Keratinocyte (primary cell): ENCODE results near the gene PEAR1. TPM values are rescaled to one million over a fixed set of nuclear protein-coding genes. Genes with fewer than 3 reads are reported as not detected.
A peak's percentile ranks its signal among the peaks of the same experiment; 100 is the strongest.

Experiments
- DNase-seq: peaks from one replicate; pipeline ENCODE4 v3.0.0-alpha.2; 2011; ENCODE audit warnings: low read depth, missing footprints, low spot score
- FAIRE-seq: peaks from 2 replicates; lab custom pipeline; 2011; peaks lifted over from hg19 to GRCh38; lab: Jason Lieb, UNC
- H2AFZ ChIP-seq: 2 replicates; pipeline ENCODE4 v1.6.0; 2012; ENCODE audit warnings: low read length, control low read depth, inconsistent platforms; ENCODE audit not compliant: control insufficient read depth
- H3K27ac ChIP-seq: 2 replicates; pipeline ENCODE4 v1.5.1; 2011; ENCODE audit warnings: low read length; ENCODE audit not compliant: control insufficient read depth, insufficient read depth
- H3K27me3 ChIP-seq: 3 replicates; pipeline ENCODE4 v1.6.0; 2011; ENCODE audit warnings: low read length; ENCODE audit not compliant: control insufficient read depth, insufficient read depth; ENCODE audit errors: extremely low read depth
- H3K36me3 ChIP-seq, 2 experiments: 2 replicates in 1 of 2; 3 replicates in 1 of 2; pipeline ENCODE4 v1.5.1; 2011; ENCODE audit warnings: low read length in 2 of 2, mild to moderate bottlenecking in 1 of 2; ENCODE audit not compliant: control insufficient read depth in 2 of 2, insufficient read depth in 2 of 2; ENCODE audit errors: extremely low read depth in 1 of 2
- H3K4me1 ChIP-seq: 3 replicates; pipeline ENCODE4 v1.5.1; 2011; ENCODE audit warnings: low read length; ENCODE audit not compliant: control insufficient read depth, insufficient read depth; ENCODE audit errors: extremely low read depth
- H3K4me2 ChIP-seq: 3 replicates; pipeline ENCODE4 v1.6.0; 2011; ENCODE audit warnings: low read depth, low read length; ENCODE audit not compliant: control insufficient read depth, insufficient read depth; ENCODE audit errors: extremely low read depth
- H3K4me3 ChIP-seq, 3 experiments: fragments of 200-600 bp in 1 of 3; sonication (generic) in 1 of 3; 2 replicates in 2 of 3; 3 replicates in 1 of 3; pipeline ENCODE4 v1.5.1; 2011 to 2016; ENCODE audit warnings: low read length in 3 of 3, mild to moderate bottlenecking in 3 of 3, control low read depth in 2 of 3, inconsistent platforms in 1 of 3, low read depth in 1 of 3, mixed read lengths in 1 of 3, mixed run types in 1 of 3, moderate library complexity in 1 of 3; ENCODE audit not compliant: control insufficient read depth in 2 of 3, insufficient read depth in 2 of 3; ENCODE audit errors: extremely low read depth in 1 of 3
- H3K79me2 ChIP-seq: 2 replicates; pipeline ENCODE4 v1.6.0; 2012; ENCODE audit warnings: low read length; ENCODE audit not compliant: control insufficient read depth, insufficient read depth
- H3K9ac ChIP-seq: 3 replicates; pipeline ENCODE4 v1.6.0; 2011; ENCODE audit warnings: low read length; ENCODE audit not compliant: control insufficient read depth, insufficient read depth; ENCODE audit errors: extremely low read depth
- H3K9me1 ChIP-seq: 3 replicates; pipeline ENCODE4 v1.6.0; 2011; ENCODE audit warnings: low read length; ENCODE audit not compliant: control insufficient read depth, insufficient read depth; ENCODE audit errors: extremely low read depth
- H3K9me3 ChIP-seq: 2 replicates; pipeline ENCODE4 v1.5.1; 2012; ENCODE audit warnings: low read depth, low read length; ENCODE audit not compliant: control insufficient read depth
- H4K20me1 ChIP-seq: 3 replicates; pipeline ENCODE4 v1.6.0; 2011; ENCODE audit warnings: low read length; ENCODE audit not compliant: control insufficient read depth, insufficient read depth; ENCODE audit errors: extremely low read depth
- EZH2 ChIP-seq: IDR thresholded peaks from one replicate; pipeline ENCODE4 v1.6.1; 2012; ENCODE audit warnings: inconsistent platforms, mild to moderate bottlenecking, low read length, moderate library complexity
- dilution Hi-C: fragments of 300-500 bp; cut with MboI; formaldehyde crosslinking; loops from one replicate; pipeline ENCODE4 v1.7.0; 2020; ENCODE audit warnings: low sequenced_read_pairs; ENCODE audit not compliant: extremely low pct_ligation_motif_present
- polyA plus RNA-seq, 5 experiments: library from polyadenylated mRNA; depleted of rRNA in 3 of 5; stranded (reverse) in 3 of 5; stranded (forward) in 1 of 5; unstranded in 1 of 5; fragments of >200 nt; gene quantifications; 1 replicate in 1 of 5; 2 replicates in 3 of 5; 3 replicates in 1 of 5; pipeline versions ENCODE4 v1.2.1 to v1.2.3, GENCODE V29; 2011 to 2012; ENCODE audit warnings: missing spikeins in 2 of 5, low read depth in 1 of 5, low replicate concordance in 1 of 5
- TF ChIP-seq, protein P1 (sequence below), 3 experiments: IDR thresholded peaks in 1 of 3; conservative IDR thresholded peaks in 1 of 3; optimal IDR thresholded peaks in 1 of 3; 2 replicates in 2 of 3; 3 replicates in 1 of 3; pipeline versions ENCODE3 to v1.5.1; 2011; ENCODE audit warnings: low read length in 3 of 3, mild to moderate bottlenecking in 3 of 3, moderate library complexity in 2 of 3, control low read depth in 1 of 3, inconsistent platforms in 1 of 3; ENCODE audit not compliant: insufficient read depth in 2 of 3; ENCODE audit errors: extremely low read depth in 1 of 3

Gene PEAR1
- polyA plus RNA-seq, 1 donor (not counting 4 experiments of a cell fraction or from before 2014, with no cell fraction given): 4.2 TPM

- Histone ChIP-seq H3K9me1 (no peaks in the 10 kb centered on the region), H3K27ac (no peak overlapping the region), H4K20me1 (peaks cover 2% of the 10 kb centered on the region), H2AFZ (no peak overlapping the region), H3K36me3 (no peaks in the 10 kb centered on the region), H3K4me2 (peak overlapping the region; percentile 37), H3K9me3 (no peaks in the 10 kb centered on the region), H3K4me3 (no peak overlapping the region), H3K79me2 (no peaks in the 10 kb centered on the region), H3K9ac (no peak overlapping the region), H3K4me1 (peaks cover 2% of the 10 kb centered on the region), H3K27me3 (peaks cover 71% of the 10 kb centered on the region)
- no peak for DNase-seq
- FAIRE-seq: no peak
- dilution Hi-C loops: no loop called here
- TF ChIP-seq, protein P1, sequence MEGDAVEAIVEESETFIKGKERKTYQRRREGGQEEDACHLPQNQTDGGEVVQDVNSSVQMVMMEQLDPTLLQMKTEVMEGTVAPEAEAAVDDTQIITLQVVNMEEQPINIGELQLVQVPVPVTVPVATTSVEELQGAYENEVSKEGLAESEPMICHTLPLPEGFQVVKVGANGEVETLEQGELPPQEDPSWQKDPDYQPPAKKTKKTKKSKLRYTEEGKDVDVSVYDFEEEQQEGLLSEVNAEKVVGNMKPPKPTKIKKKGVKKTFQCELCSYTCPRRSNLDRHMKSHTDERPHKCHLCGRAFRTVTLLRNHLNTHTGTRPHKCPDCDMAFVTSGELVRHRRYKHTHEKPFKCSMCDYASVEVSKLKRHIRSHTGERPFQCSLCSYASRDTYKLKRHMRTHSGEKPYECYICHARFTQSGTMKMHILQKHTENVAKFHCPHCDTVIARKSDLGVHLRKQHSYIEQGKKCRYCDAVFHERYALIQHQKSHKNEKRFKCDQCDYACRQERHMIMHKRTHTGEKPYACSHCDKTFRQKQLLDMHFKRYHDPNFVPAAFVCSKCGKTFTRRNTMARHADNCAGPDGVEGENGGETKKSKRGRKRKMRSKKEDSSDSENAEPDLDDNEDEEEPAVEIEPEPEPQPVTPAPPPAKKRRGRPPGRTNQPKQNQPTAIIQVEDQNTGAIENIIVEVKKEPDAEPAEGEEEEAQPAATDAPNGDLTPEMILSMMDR (optimal IDR thresholded peaks at IDR 0.05 in 1 of 3, IDR thresholded peaks at IDR 0.05 in 1 of 3, conservative IDR thresholded peaks at IDR 0.05 in 1 of 3; ENCODE audit: extremely low read depth in 1 of 3, insufficient read depth in 2 of 3, low read length in 3 of 3): no peak
- TF ChIP-seq EZH2: peak; percentile 61
These were observed 48.9 kb upstream of the PEAR1 start for GRCh38 chr1:156844638-156845037.

DNA sequence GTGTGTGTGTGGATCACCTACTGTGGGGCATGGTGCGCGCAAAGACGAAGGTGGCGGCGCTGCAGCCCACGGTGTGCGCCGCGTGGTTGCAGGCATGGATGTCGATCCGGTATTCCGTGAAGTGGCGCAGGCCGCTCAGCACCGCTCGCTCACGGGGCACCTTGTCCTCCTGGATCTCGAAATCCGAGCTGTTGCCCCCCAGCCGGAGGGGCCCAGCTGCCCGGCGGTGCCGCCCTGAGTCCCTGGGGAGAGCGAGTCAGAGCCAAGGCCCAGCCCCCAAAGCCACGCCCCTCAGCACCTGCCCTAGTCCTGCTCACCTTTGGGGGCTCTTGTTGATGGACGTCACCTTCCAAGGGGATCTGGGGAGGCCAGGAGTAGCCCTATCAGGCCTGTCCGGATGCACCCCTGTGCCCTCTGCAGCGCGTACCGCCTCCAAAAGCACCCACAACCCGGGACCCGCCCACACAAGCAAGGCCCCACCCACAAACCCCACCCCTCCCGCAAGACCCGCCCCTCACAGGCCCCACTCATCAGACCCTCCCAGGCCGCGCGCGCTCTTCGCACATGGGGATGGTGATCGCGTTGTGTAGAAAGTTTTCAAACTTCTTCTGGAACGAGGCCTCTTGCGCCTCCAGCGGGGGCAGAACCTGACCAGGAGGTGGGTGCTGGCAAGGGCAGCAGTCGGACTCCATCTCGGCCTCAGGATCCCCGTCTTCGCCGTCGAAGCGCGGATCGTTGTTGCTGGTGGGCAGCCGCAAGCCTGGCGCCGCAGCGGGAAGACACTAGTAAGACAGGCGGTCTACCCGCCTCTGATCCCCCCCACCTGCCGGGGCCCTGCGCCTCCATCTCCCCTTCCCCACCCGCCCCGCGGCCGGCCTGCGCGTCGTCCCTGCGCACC is 48.2 kb upstream of the PEAR1 start:
- no peak overlapping the region for H2AFZ ChIP-seq
- dilution Hi-C loops: no loop called here
- H3K4me2 ChIP-seq: peak overlapping the region; percentile 37
- H3K4me3 ChIP-seq: no peak overlapping the region
- TF ChIP-seq, protein P1 (optimal IDR thresholded peaks at IDR 0.05 in 1 of 3, IDR thresholded peaks at IDR 0.05 in 1 of 3, conservative IDR thresholded peaks at IDR 0.05 in 1 of 3; ENCODE audit: extremely low read depth in 1 of 3, insufficient read depth in 2 of 3, low read length in 3 of 3): peak in 1 of 3 experiments; percentile 15
- peak; percentile 19 for TF ChIP-seq EZH2
- DNase-seq (no peak), FAIRE-seq (no peak)
- H3K9me3 ChIP-seq: no peaks in the 10 kb centered on the region
- peaks cover 71% of the 10 kb centered on the region for H3K27me3 ChIP-seq
- peaks cover 2% of the 10 kb centered on the region for H3K4me1 ChIP-seq
- H3K27ac ChIP-seq: no peak overlapping the region
- no peak overlapping the region for H3K9ac ChIP-seq
- H3K36me3 ChIP-seq: no peaks in the 10 kb centered on the region
- no peaks in the 10 kb centered on the region for H3K9me1 ChIP-seq
- H3K79me2 ChIP-seq: no peaks in the 10 kb centered on the region
- H4K20me1 ChIP-seq: peaks cover 2% of the 10 kb centered on the region
